ENCODE data around the gene CHAT. TPM values are rescaled to one million over a fixed set of nuclear protein-coding genes. Genes with fewer than 3 reads are reported as not detected.

CHAT gene
- total RNA-seq, 1 donor = not detected

Other genes starting within 250 kb of the CHAT start
- gene DRGX, start 217.9 kb upstream of the CHAT start, total RNA-seq = not detected
- gene ERCC6, start 74.9 kb upstream of the CHAT start, total RNA-seq = 10.5 TPM
- gene SLC18A3, start 3.7 kb upstream of the CHAT start, total RNA-seq = under 0.01 TPM
- under 0.01 TPM for gene C10orf53, start 65.6 kb downstream of the CHAT start, total RNA-seq
- 0.27 TPM for gene OGDHL, start 148.3 kb downstream of the CHAT start, total RNA-seq